Thoracic aorta (tissue), 2 donors: ENCODE data around the gene TM7SF3. TPM values are rescaled to one million over a fixed set of nuclear protein-coding genes. Genes with fewer than 3 reads are reported as not detected.

Experiments
- ATAC-seq: fragments of 150-250 bp; one replicate; pipeline ENCODE4 v1.8.0; 2017; ENCODE audit warnings: low read depth; ENCODE audit not compliant: insufficient number of reproducible peaks, low FRiP score
- DNase-seq: peaks from one replicate; pipeline ENCODE4 v3.0.0-alpha.2; 2020; ENCODE audit warnings: low spot score
- H3K27ac ChIP-seq, 2 donors: fragments of 200-600 bp; sonication (generic); 1 replicate in 1 of 2; 2 replicates in 1 of 2; pipeline ENCODE4 v1.5.1; 2016; ENCODE audit warnings: mild to moderate bottlenecking in 2 of 2, moderate library complexity in 2 of 2
- H3K27me3 ChIP-seq: fragments of 200-600 bp; sonication (generic); replicated peaks from 2 replicates; pipeline ENCODE4 v1.6.0; 2016; ENCODE audit warnings: mild to moderate bottlenecking; ENCODE audit not compliant: insufficient read depth
- H3K36me3 ChIP-seq: fragments of 200-600 bp; sonication (generic); one replicate; pipeline ENCODE4 v1.5.1; 2016
- H3K4me1 ChIP-seq, 2 donors: fragments of 200-600 bp; sonication (generic); 1 replicate in 1 of 2; 2 replicates in 1 of 2; pipeline versions ENCODE4 v1.5.1 to v1.6.0; 2016; ENCODE audit warnings: low read depth in 2 of 2, mild to moderate bottlenecking in 1 of 2; ENCODE audit not compliant: control insufficient read depth in 1 of 2
- H3K4me3 ChIP-seq: fragments of 200-600 bp; sonication (generic); 2 replicates; pipeline ENCODE4 v1.5.1; 2016; ENCODE audit warnings: mild to moderate bottlenecking
- H3K9me3 ChIP-seq: fragments of 200-600 bp; sonication (generic); 2 replicates; pipeline ENCODE4 v1.5.1; 2016
- total RNA-seq, 2 donors: library from RNA; depleted of rRNA; stranded (reverse); fragments of >200 nt; gene quantifications; one replicate each; pipeline versions ENCODE4 v1.1.0 to v1.2.3, GENCODE V29; 2016
- TF ChIP-seq, protein P1 (sequence below): fragments of 200-600 bp; sonication (generic); IDR thresholded peaks from one replicate; pipeline ENCODE4 v1.5.1; 2019; ENCODE audit warnings: antibody characterized with exemption

Gene TM7SF3
- total RNA-seq, 2 donors from 2014 or later: 112 to 128 TPM

DNA sequence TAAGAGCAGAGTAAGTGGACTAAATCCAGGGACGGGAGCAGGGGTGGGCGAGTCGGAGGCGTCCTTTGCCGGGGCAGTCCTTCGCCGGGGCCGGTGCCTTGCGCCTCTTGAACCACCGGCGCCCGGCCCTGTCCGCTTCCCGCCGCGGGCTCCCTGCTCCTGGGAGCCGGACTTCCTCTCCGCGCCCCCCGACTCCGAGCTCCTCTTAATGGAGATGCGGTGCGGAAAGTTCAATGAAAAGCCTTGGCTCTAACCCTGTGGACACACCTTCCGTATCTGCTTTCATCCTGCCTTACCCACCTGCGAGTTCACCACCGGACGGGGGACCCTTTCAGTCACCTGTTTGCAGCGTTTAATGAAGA is 75.5 kb downstream of the TM7SF3 start:
- peak overlapping the region; percentile 77 for H3K4me3 ChIP-seq
- DNase-seq (no peak), ATAC-seq (peak; percentile 18)
- H3K27me3 ChIP-seq: no peaks in the 10 kb centered on the region
- peak overlapping the region; percentile 95 to 96 for H3K27ac ChIP-seq
- peaks cover 42 to 61% of the 10 kb centered on the region in 2 donors for H3K4me1 ChIP-seq
- TF ChIP-seq, protein P1, sequence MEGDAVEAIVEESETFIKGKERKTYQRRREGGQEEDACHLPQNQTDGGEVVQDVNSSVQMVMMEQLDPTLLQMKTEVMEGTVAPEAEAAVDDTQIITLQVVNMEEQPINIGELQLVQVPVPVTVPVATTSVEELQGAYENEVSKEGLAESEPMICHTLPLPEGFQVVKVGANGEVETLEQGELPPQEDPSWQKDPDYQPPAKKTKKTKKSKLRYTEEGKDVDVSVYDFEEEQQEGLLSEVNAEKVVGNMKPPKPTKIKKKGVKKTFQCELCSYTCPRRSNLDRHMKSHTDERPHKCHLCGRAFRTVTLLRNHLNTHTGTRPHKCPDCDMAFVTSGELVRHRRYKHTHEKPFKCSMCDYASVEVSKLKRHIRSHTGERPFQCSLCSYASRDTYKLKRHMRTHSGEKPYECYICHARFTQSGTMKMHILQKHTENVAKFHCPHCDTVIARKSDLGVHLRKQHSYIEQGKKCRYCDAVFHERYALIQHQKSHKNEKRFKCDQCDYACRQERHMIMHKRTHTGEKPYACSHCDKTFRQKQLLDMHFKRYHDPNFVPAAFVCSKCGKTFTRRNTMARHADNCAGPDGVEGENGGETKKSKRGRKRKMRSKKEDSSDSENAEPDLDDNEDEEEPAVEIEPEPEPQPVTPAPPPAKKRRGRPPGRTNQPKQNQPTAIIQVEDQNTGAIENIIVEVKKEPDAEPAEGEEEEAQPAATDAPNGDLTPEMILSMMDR: no peak
- no peaks in the 10 kb centered on the region for H3K9me3 ChIP-seq
- no peaks in the 10 kb centered on the region for H3K36me3 ChIP-seq

DNA sequence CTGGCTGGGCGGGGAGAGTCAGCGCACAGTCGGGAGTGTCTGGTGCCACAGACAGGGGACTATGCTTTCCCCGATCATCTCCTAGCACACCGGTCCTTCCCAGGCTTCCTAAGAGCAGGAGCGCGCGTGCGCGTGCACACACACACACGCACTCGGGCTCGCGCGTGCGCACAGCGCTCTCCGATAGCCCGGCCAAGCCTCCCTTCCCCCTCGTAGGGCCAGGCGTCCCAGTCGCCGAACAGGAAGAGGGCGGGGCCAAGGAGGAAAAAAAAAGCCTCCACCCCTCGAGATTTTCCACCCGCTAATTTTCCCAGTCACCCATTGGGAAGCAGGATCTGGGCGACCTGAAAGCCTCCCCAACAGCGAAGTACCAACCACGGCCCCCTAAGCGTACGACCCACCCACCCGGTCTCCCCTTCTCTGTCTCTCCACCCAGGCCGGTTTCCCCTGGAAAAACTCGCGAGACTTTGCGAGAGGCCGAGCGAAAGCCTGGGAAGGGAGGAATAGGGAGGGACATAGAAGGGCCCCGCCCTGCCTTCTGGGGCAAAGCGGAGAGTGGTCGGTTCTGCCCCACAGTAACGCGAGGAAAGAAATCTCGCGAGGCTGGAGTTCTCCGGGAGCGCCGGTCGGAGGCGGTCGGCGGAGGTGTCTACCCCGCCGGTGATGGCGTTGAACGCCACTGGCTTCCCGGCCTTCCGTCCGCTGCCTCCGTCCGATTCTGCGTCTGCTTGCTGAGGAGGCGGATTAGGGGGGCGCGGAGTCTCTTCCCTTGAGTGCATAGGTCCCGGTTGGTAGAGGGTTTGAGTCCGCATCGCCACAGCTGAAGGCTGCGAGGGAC is 76.1 kb downstream of the TM7SF3 start, which contains the start of the genes FGFR1OP2 and INTS13:
TSS of gene FGFR1OP2 (plus strand) at position 608 of the 838 bp plus-strand sequence. CDS start 15,689 bp downstream, outside the sequence.
TSS of gene INTS13 (minus strand) at position 119 of the 838 bp plus-strand sequence. CDS start 1,178 bp downstream, outside the sequence.
- TF ChIP-seq, protein P1: no peak
- peak within 1 kb of the TSS; percentile 95 to 96 for H3K27ac ChIP-seq
- H3K36me3 ChIP-seq: no peaks in the 10 kb centered on the region
- H3K9me3 ChIP-seq: no peaks in the 10 kb centered on the region
- peaks cover 41 to 57% of the 10 kb centered on the region in 2 donors for H3K4me1 ChIP-seq
- peak; percentile 96 for ATAC-seq
- H3K4me3 ChIP-seq: peak within 1 kb of the TSS; percentile 77
- DNase-seq: peak; percentile 98
- no peaks in the 10 kb centered on the region for H3K27me3 ChIP-seq

GRCh38 chr12:26937443-26937862 is 76.7 kb downstream of the TM7SF3 start:
- Histone ChIP-seq H3K9me3 (no peaks in the 10 kb centered on the region), H3K27me3 (no peaks in the 10 kb centered on the region), H3K27ac (peak overlapping the region; percentile 95 to 96), H3K4me1 (peaks cover 36 to 52% of the 10 kb centered on the region in 2 donors), H3K36me3 (no peaks in the 10 kb centered on the region), H3K4me3 (peak overlapping the region; percentile 77)
- no peak for ATAC-seq
- DNase-seq: no peak
- TF ChIP-seq, protein P1: no peak

DNA sequence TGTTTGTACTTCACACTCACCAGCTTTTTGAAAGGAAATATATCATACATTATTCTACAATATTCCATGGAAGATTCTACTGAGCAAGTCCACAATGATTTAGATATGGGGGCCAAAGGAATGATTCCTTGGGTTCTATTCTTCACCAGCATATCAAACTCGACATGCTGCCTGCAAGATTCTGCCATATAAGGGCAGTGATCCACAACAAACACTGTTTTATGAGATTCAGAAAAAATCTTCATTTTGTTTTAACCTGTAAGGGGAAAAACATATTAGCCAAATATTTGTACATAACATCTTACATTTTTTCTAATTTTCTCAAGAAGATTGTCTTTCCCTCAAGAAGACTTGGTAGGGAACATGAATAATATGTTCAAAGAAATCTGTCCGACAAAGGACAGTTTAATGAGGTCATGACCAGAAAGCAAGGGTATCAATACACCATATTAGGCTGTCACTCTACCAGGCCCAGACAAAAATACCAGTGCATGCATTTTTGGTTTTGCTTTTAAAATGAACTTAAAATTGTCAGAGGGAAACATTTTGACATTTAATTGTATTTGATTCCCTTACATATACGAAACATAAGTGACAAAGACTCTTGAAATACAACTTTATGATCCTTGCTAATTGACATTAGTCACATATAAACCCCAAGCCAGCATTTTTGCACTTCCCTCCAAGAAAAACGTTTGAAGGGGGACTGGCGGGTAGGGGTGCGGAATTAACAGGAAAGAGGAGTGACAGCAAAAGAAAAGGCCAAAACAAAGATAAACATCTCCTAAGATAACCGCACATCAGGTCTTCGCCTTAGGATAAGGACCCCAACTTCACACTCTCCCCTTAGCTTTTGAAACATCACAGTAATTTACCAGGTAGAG is 77.4 kb downstream of the TM7SF3 start:
- no peaks in the 10 kb centered on the region for H3K36me3 ChIP-seq
- H3K27ac ChIP-seq: peak overlapping the region; percentile 95 to 96
- ATAC-seq (no peak), DNase-seq (no peak)
- H3K9me3 ChIP-seq: no peaks in the 10 kb centered on the region
- peak overlapping the region; percentile 77 for H3K4me3 ChIP-seq
- no peaks in the 10 kb centered on the region for H3K27me3 ChIP-seq
- TF ChIP-seq, protein P1: no peak
- peaks cover 29 to 46% of the 10 kb centered on the region in 2 donors for H3K4me1 ChIP-seq
